Stimulated activated CD8-positive, alpha-beta memory T cell treated with anti-CD3 and anti-CD28 coated beads, Interleukin-7, amount 100 ng/mL, for 4 hours (primary cell): ENCODE results near the gene ZBTB14.

Experiments used
- DNase-seq, 2 donors: peaks; one replicate each; pipeline ENCODE4 v3.0.0-alpha.2; 2020; ENCODE audit warnings: low read depth in 2 of 2

The ZBTB14 gene

GRCh38 chr18:5295231-5295920 lies at the start of gene ZBTB14:
TSS of gene ZBTB14 (minus strand) at chr18:5295726. CDS start at chr18:5293246, 2,480 bp downstream.
- DNase-seq: peak; percentile 13 to 71

- no peak for DNase-seq
Observed at GRCh38 chr18:5339202-5339834, 43.8 kb upstream of the ZBTB14 start.

- DNase-seq: no peak
Observed at GRCh38 chr18:5334456-5335075, 39.0 kb upstream of the ZBTB14 start.

- no peak for DNase-seq
Observed at GRCh38 chr18:5318061-5318700, 22.7 kb upstream of the ZBTB14 start.

- no peak for DNase-seq
Observed at GRCh38 chr18:5317186-5317585, 21.7 kb upstream of the ZBTB14 start.

- no peak for DNase-seq
Observed at GRCh38 chr18:5315838-5316237, 20.3 kb upstream of the ZBTB14 start.

- no peak for DNase-seq
Observed at GRCh38 chr18:5311301-5311989, 15.9 kb upstream of the ZBTB14 start.

- DNase-seq: peak in 1 of 2 donors; percentile 4
Observed at GRCh38 chr18:5309888-5310470, 14.5 kb upstream of the ZBTB14 start.

- no peak for DNase-seq
Observed at GRCh38 chr18:5305835-5306234, 10.3 kb upstream of the ZBTB14 start.

- DNase-seq: no peak
Observed at GRCh38 chr18:5304232-5304631, 8.7 kb upstream of the ZBTB14 start.

GRCh38 chr18:5303636-5304035 lies 8.1 kb upstream of the ZBTB14 start:
- no peak for DNase-seq

- DNase-seq: no peak
Observed at GRCh38 chr18:5302606-5303005, 7.1 kb upstream of the ZBTB14 start.

GRCh38 chr18:5300476-5301010 lies 5.0 kb upstream of the ZBTB14 start:
- no peak for DNase-seq

- no peak for DNase-seq
Observed at GRCh38 chr18:5298156-5298852, 2.8 kb upstream of the ZBTB14 start.

- no peak for DNase-seq
Observed at GRCh38 chr18:5297597-5297996, 2.1 kb upstream of the ZBTB14 start.

GRCh38 chr18:5296706-5297320 lies 1.3 kb upstream of the ZBTB14 start:
- DNase-seq: peak; percentile 19 to 40

- peak; percentile 86 to 94 for DNase-seq
Observed at GRCh38 chr18:5295981-5296705, 617 bp upstream of the ZBTB14 start.

- DNase-seq: peak; percentile 11 to 50
Observed at GRCh38 chr18:5294457-5295230, 882 bp downstream of the ZBTB14 start.

GRCh38 chr18:5294113-5294456 lies 1.4 kb downstream of the ZBTB14 start:
- DNase-seq: no peak
